ENCODE measurements around the gene ABHD16A.

The ABHD16A gene

GRCh38 chr6:31707701-31708100 lies 4.6 kb upstream of the ABHD16A start:
- H3K27me3 ChIP-seq (replicated peaks) = no peaks in the 10 kb centered on the region
- TF ChIP-seq, protein P1, sequence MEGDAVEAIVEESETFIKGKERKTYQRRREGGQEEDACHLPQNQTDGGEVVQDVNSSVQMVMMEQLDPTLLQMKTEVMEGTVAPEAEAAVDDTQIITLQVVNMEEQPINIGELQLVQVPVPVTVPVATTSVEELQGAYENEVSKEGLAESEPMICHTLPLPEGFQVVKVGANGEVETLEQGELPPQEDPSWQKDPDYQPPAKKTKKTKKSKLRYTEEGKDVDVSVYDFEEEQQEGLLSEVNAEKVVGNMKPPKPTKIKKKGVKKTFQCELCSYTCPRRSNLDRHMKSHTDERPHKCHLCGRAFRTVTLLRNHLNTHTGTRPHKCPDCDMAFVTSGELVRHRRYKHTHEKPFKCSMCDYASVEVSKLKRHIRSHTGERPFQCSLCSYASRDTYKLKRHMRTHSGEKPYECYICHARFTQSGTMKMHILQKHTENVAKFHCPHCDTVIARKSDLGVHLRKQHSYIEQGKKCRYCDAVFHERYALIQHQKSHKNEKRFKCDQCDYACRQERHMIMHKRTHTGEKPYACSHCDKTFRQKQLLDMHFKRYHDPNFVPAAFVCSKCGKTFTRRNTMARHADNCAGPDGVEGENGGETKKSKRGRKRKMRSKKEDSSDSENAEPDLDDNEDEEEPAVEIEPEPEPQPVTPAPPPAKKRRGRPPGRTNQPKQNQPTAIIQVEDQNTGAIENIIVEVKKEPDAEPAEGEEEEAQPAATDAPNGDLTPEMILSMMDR (IDR thresholded peaks at IDR 0.05; ENCODE audit: low read depth, low read length, missing control alignments) = no peak
- in situ Hi-C loops (cut with HindIII; ENCODE audit: low pct_ligation_motif_present, low sequenced_read_pairs) = no loop called here
- H3K36me3 ChIP-seq (replicated peaks) = no peaks in the 10 kb centered on the region
- DNase-seq = no peak
- no peak overlapping the region for H3K27ac ChIP-seq
- H3K4me3 ChIP-seq (ENCODE audit: low read depth, low read length) = no peak overlapping the region

GRCh38 chr6:31706599-31706998 lies 3.5 kb upstream of the ABHD16A start, which contains the start of gene LY6G6F:
TSS of gene LY6G6F (plus strand) at chr6:31706866. CDS start at chr6:31706907, 41 bp downstream.
- DNase-seq = no peak
- Histone ChIP-seq H3K4me3 (ENCODE audit: low read depth, low read length) (no peak within 1 kb of the TSS), H3K27ac (no peak within 1 kb of the TSS), H3K27me3 (replicated peaks) (no peaks in the 10 kb centered on the region), H3K36me3 (replicated peaks) (no peaks in the 10 kb centered on the region)
- TF ChIP-seq, protein P1 (IDR thresholded peaks at IDR 0.05; ENCODE audit: low read depth, low read length, missing control alignments) = no peak
- in situ Hi-C loops (cut with HindIII; ENCODE audit: low pct_ligation_motif_present, low sequenced_read_pairs) = no loop called here

GRCh38 chr6:31705931-31706330 lies 2.8 kb upstream of the ABHD16A start:
- Histone ChIP-seq H3K4me3 (ENCODE audit: low read depth, low read length) (no peak overlapping the region), H3K36me3 (replicated peaks) (peaks cover under 1% of the 10 kb centered on the region), H3K27ac (no peak overlapping the region), H3K27me3 (replicated peaks) (no peaks in the 10 kb centered on the region)
- DNase-seq = no peak
- TF ChIP-seq, protein P1 (IDR thresholded peaks at IDR 0.05; ENCODE audit: low read depth, low read length, missing control alignments) = no peak
- in situ Hi-C loops (cut with HindIII; ENCODE audit: low pct_ligation_motif_present, low sequenced_read_pairs) = no loop called here

GRCh38 chr6:31702405-31702818 lies 712 bp downstream of the ABHD16A start:
- peak; percentile 13 for DNase-seq
- Histone ChIP-seq H3K27ac (peak overlapping the region; percentile 84), H3K36me3 (replicated peaks) (peaks cover 7% of the 10 kb centered on the region), H3K27me3 (replicated peaks) (no peaks in the 10 kb centered on the region), H3K4me3 (ENCODE audit: low read depth, low read length) (peak overlapping the region; percentile 92)
- TF ChIP-seq, protein P1 (IDR thresholded peaks at IDR 0.05; ENCODE audit: low read depth, low read length, missing control alignments) = no peak
- in situ Hi-C loops (cut with HindIII; ENCODE audit: low pct_ligation_motif_present, low sequenced_read_pairs) = no loop called here

DNA sequence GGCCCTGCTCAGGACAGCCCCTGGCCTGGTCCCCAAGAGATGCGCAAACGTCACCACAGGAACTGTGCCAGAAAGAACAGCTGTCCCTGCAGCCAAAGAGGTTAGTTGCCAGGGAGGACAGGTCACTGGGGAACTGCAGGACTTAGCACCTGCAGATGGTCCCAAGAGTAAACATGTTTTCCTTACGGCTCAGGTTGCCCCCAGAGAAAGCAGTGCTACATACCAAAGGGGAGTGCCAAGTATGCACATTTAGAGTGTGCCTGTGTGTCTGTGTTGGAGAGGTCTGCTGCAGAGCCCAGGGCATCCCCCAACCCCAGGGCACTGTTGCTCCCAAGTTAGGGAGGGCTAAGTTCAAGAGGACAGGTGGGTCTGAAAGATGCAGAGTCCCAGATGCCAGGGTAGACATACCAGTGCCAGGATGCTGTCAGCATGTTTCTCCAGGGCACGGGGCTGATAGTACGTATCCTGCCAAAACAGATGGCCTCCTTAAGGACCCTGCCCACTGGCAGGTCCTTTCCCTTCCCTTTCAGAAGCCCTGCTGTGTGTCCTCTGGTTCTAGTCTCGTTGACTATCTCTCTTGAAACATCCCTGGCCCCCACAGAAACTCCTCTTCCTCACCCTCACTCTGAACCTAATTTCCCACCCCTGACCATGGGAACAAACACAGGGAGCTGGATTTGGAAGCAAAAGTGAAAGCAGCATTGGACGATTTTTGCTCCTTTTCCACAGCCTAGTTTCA lies 1.3 kb downstream of the ABHD16A start:
- Histone ChIP-seq H3K27me3 (replicated peaks) (no peaks in the 10 kb centered on the region), H3K36me3 (replicated peaks) (peaks cover 7% of the 10 kb centered on the region), H3K4me3 (ENCODE audit: low read depth, low read length) (peak overlapping the region; percentile 92), H3K27ac (no peak overlapping the region)
- in situ Hi-C loops (cut with HindIII; ENCODE audit: low pct_ligation_motif_present, low sequenced_read_pairs) = no loop called here
- DNase-seq = peak; percentile 19
- TF ChIP-seq, protein P1 (IDR thresholded peaks at IDR 0.05; ENCODE audit: low read depth, low read length, missing control alignments) = no peak
